Activated naive CD4-positive, alpha-beta T cell treated with anti-CD3 and anti-CD28 coated beads, Interleukin-2, amount 50 U/mL, for 72 hours (primary cell): ENCODE measurements around the gene COPS4. TPM values are rescaled to one million over a fixed set of nuclear protein-coding genes. Genes with fewer than 3 reads are reported as not detected.
"Not testable (repeated sequence)": the region's sequence is repeated elsewhere in the genome, so short reads cannot be mapped to it uniquely, and the experiment has no call there.

ENCODE experiments used
- ATAC-seq, 2 donors: fragments of 150-1000 bp; cut with Tn5 transposase; 2 replicates each; pipeline ENCODE4 v1.10.0; 2021; ENCODE audit warnings: mild to moderate bottlenecking in 2 of 2, moderate library complexity in 2 of 2
- DNase-seq, 2 donors: peaks; one replicate each; pipeline ENCODE4 v3.0.0; 2021 to 2022; ENCODE audit warnings: low spot score in 2 of 2
- H3K27ac Mint-ChIP-seq, 2 donors: one replicate each; pipeline ENCODE4 v1.8.0; 2022; ENCODE audit warnings: mild to moderate bottlenecking in 2 of 2, mixed read lengths in 2 of 2
- H3K36me3 Mint-ChIP-seq, 2 donors: one replicate each; pipeline ENCODE4 v1.8.0; 2022; ENCODE audit warnings: mixed read lengths in 2 of 2
- H3K9me3 Mint-ChIP-seq, 2 donors: one replicate each; pipeline ENCODE4 v1.8.0; 2022; ENCODE audit warnings: mixed read lengths in 2 of 2
- total RNA-seq, 2 donors: library from RNA; stranded (reverse); gene quantifications; one replicate each; pipeline ENCODE4 v1.2.3, GENCODE V29; 2022

The COPS4 gene
- total RNA-seq, 2 donors from 2014 or later = 30.9 to 32.4 TPM

DNA sequence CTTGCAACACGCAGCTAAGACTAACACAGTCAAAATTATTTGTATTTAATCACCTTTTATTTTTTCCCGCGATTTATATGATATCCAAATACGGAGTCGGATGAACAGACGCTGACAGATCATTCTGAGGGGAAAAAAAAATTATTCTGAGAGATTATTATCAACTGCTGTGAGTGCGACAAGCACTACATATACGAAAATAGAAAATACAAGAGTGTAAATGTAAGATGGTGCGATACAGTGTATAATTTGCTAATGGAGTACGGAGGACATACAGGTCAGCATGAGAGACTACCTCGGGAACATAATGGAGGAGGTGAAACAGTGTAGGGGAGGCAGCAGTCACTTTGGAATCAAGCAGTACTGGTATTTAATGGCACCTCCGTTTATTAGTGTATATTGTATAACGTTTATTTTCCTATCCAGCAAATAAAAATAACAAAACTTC, 21.5 kb upstream of the COPS4 start:
- Mint-ChIP-seq H3K27ac (peak overlapping the region in 1 of 2 donors; percentile 94), H3K9me3 (no peaks in the 10 kb centered on the region), H3K36me3 (peaks cover 20 to 24% of the 10 kb centered on the region in 2 donors)
- no peak for DNase-seq
- ATAC-seq = no peak

DNA sequence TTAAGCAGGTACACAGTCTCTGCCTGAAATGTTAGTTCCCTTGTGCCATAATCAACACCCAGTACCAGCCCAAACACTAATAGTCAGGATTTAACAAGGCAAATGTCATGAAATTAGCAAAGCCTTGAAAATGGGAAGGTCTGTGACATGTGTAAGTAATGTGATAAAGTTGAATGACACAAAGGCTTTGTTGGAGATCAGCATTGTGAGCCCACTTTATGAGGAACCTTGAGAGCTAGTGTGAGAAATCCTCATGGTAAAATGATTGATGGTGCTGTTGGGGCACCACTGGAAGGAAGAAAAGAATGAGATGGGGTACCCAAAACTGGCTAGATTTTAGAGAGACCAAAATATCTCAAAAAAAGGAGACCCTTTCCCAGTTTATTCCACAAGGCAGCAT, 21.1 kb upstream of the COPS4 start:
- DNase-seq = no peak
- Mint-ChIP-seq H3K27ac (peak overlapping the region in 1 of 2 donors; percentile 94), H3K9me3 (no peaks in the 10 kb centered on the region), H3K36me3 (peaks cover 20 to 24% of the 10 kb centered on the region in 2 donors)
- ATAC-seq = no peak

DNA sequence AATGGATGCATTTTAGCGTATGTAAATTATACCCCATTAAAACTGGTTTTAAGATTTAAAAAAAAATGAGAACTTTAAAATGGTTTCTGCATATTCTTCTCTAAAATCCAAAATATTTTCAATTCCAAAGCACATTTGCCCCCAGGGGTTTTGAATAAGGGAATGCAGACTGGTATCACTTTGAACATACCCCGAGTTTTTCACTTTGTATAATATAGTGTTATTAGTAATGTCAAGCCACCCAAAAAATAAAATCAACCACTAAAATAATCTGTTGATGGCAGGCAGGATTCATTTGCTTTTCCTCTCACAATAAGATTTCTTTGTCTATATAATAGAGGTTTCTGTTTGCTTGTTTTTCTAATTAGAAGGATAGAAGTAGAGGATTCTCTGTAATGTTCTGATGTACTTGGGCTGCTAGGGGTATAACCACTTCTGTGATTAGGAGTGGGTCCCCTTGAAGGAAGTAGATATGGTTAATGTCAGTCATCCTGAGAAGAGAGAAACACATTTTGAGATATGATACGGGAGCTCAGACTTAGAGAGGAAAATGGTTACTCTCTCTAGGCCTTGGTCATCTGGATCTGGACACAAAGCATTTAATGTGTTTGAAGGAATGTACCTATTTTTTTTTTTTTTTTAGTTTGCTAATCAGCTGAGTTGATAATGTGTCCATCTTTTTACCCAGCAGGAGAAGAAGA, 15.0 kb upstream of the COPS4 start:
- Mint-ChIP-seq H3K9me3 (peaks cover 0 to 2% of the 10 kb centered on the region in 2 donors), H3K27ac (no peak overlapping the region), H3K36me3 (peaks cover 0 to 2% of the 10 kb centered on the region in 2 donors)
- peak; percentile 73 to 96 for ATAC-seq
- no peak for DNase-seq

DNA sequence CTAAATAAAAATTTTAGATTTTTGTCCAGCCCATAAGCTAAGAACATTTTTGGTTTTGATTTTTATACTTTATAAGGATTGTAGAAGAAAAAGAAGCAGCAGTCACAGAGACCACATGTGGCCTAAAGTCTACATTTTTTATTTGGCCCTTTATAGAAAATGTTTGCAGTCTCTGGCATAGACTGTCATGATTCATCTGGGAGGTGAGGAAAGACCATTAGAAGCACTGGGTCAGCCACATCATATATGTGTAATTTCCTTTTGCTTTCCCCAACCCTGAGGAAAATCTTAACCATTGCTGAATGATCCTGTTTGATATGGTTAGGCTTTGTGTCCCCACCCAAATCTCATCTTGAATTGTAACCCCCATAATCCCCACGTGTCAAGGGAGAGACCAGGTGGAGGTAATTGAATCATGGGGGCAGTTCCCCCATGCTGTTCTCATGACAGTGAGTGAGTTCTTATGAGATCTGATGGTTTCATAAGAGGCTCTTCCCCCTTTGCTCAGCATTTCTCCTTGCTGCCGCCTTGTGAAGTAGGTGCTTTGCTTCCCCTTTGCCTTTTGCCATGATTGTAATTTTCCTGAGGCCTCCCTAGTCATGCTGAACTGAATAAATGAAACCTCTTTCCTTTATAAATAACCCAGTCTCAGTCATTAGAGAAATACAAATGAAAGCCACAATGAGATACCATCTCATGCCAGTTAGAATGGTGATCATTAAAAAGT, 12.1 kb upstream of the COPS4 start:
- DNase-seq (no peak), ATAC-seq (peak in 1 of 2 donors; percentile 86)
- Mint-ChIP-seq H3K9me3 (peaks cover 0 to 11% of the 10 kb centered on the region in 2 donors), H3K36me3 (peaks cover 0 to 9% of the 10 kb centered on the region in 2 donors), H3K27ac (no peak overlapping the region)

DNA sequence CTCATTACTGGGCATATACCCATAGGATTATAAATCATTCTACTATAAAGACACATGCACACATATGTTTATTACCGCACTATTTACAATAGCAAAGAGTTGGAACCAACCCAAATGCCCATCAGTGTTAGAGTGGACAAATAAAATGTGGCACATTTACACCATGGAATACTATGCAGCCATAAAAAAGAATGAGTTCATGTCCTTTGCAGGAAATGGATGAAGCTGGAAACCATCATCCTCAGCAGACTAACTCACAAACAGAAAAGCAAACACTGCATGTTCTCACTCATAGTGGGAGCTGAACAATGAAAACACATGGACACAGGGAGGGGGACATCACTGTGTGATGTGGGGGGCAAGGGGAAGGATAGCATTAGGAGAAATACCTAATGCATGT, 11.4 kb upstream of the COPS4 start:
- H3K9me3 Mint-ChIP-seq = peaks cover 0 to 11% of the 10 kb centered on the region in 2 donors
- not testable (repeated sequence) for ATAC-seq, H3K27ac Mint-ChIP-seq, DNase-seq, H3K36me3 Mint-ChIP-seq

DNA sequence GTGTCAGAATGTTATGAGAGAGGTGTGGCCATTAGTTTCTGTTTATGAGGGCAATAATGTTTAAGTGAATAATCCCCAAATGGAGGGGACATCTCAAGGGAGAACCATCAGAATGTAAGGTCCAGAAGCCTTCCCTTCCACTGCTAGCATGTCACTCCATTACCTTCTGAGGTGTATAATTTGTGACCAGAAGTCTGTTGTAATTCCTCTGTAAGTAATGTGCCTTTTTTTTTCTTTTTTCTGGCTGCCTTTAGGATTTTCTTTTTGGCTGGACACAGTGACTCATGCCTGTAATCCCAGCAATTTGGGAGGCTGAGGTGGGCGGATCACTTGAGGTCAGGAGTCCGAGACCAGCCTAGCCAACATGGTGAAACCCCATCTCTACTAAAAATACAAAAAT, 10.8 kb upstream of the COPS4 start:
- ATAC-seq (no peak), DNase-seq (no peak)
- Mint-ChIP-seq H3K9me3 (peaks cover 0 to 11% of the 10 kb centered on the region in 2 donors), H3K36me3 (peaks cover 0 to 9% of the 10 kb centered on the region in 2 donors), H3K27ac (no peak overlapping the region)

DNA sequence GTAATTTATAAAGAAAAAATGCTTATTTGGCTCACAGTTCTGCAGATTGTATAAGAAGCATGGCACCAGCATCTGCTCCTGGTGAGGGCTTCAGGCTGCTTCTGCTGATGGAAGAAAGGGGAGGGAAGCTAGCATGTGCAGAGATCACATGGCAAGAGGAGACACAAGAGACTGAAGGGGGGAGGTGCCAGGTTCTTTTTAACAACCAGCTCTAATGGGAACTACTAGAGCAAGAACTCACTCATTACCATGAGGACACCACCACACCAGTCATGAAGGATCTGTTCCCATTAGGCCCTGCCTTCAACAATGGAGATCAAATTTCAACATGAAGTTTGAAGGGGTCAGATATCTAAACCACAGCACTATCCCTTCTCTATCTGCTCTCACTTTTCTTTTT, 9.4 kb upstream of the COPS4 start:
- no peak for DNase-seq
- ATAC-seq = no peak
- Mint-ChIP-seq H3K9me3 (peaks cover 0 to 11% of the 10 kb centered on the region in 2 donors), H3K36me3 (peaks cover 0 to 9% of the 10 kb centered on the region in 2 donors), H3K27ac (no peak overlapping the region)

DNA sequence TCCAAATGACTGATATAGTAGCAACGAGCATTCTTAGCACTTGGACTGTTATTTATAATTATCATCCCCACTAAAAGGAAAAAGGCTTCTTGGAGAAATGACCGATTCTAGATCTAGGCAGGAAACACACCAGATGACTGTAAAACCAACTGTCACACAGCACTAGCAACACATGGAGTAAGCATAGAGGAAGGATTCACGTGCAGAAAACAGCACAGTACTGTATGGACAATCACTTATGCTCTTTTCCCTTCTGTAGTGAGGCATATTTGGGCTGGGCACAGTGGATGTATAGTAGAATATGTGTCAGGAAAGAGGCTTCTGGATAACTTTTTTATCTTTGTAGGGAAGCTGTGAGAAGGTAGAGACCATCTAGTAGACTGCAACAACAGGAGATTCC, 6.0 kb upstream of the COPS4 start:
- Mint-ChIP-seq H3K9me3 (peaks cover 0 to 11% of the 10 kb centered on the region in 2 donors), H3K27ac (no peak overlapping the region), H3K36me3 (peaks cover 0 to 9% of the 10 kb centered on the region in 2 donors)
- no peak for ATAC-seq
- no peak for DNase-seq

DNA sequence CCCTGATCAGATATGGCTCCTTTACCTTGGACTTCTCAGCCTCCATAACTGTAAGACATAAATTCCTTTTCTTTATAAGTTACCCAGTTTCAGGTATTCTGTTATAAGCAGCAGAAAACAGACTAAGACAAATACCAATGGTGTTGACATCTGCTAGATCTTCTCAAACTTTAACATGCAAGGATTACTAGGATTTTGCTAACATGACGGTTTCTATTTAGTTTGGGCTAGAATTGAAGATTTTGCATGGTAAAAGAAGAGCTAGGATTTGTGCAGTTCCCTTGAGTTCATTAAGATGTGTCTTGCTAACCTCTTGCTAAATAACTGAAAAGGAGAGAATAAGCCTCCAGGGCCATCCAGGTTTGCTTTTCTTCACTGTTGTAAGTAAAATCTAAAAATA, 5.3 kb upstream of the COPS4 start:
- H3K36me3 Mint-ChIP-seq = peaks cover 0 to 9% of the 10 kb centered on the region in 2 donors
- peaks cover 0 to 11% of the 10 kb centered on the region in 2 donors for H3K9me3 Mint-ChIP-seq
- no peak for DNase-seq
- H3K27ac Mint-ChIP-seq = no peak overlapping the region
- no peak for ATAC-seq

DNA sequence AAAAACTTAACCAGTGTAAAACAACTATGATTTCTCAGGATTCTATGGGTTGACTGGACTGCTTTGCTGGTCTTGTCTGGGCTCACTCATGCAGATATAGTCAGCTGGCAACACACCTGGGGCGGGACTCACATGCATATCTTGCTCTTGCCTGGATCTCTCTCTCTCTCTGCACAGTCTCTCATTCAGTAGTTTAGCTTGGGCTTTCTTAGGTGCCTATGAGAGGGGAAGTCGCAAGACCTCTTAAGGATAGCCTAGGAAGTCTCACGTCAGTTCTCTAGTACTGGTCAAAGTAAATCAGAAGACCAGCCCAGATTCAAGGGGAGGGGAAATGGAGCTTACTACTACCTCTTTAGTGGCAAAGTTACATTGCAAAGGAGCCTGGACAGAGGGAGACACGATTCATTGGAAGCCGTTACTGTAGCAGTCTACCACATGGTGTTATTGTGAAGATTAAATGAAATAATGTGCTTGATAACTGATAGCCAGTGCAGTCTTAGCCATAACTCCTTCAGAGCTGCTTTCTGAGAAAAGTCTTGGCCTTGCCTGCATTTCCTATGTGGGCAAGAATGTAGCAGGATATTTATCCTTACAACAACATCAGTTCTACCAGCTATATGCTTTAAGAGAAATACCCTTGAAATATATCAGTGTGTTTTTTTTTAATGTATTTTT, 2.1 kb downstream of the COPS4 start:
- DNase-seq (no peak), ATAC-seq (no peak)
- peaks cover 6 to 11% of the 10 kb centered on the region in 2 donors for H3K36me3 Mint-ChIP-seq
- H3K27ac Mint-ChIP-seq = no peak overlapping the region
- no peaks in the 10 kb centered on the region for H3K9me3 Mint-ChIP-seq

DNA sequence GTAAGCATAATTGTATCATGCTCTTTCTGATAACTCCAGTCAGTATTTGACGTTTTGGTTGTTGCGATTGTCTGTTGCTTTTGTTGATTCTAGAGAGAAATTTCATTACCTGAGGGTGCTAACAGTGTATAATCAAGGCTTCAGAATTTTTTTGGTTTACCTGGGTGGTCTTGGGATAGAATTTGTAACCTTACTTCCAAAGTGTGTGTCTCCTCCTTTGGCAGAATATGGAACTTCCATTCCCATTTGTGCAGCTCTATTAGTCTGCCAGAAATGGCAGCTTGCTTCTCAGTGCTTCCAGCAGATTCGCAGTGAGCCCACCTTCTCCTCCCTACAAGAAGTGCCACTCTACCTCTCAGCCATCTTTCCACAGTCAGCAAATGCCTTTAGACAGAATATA, 5.3 kb downstream of the COPS4 start:
- Mint-ChIP-seq H3K36me3 (peaks cover 1 to 6% of the 10 kb centered on the region in 2 donors), H3K9me3 (no peaks in the 10 kb centered on the region), H3K27ac (no peak overlapping the region)
- DNase-seq (no peak), ATAC-seq (no peak)

DNA sequence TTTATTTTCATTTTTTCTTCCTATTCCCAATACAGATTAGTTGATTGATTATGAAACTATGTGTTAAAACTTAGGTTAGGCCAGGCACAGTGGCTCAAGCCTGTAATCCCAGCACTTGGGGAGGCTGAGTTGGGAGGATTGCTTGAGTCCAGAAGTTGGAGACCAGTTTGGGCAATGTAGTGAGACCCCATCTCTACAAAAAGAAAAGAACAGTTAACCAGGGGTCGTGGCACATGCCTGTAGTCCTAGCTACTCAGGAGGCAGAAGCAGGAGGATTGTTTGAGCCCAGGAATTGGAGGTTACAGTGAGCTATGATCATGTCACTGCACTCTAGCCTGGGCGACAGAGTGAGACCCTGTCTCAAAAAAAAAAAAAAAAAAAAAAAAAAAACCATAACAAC, 8.2 kb downstream of the COPS4 start:
- not testable (repeated sequence) for H3K9me3 Mint-ChIP-seq, DNase-seq, H3K36me3 Mint-ChIP-seq, ATAC-seq, H3K27ac Mint-ChIP-seq

DNA sequence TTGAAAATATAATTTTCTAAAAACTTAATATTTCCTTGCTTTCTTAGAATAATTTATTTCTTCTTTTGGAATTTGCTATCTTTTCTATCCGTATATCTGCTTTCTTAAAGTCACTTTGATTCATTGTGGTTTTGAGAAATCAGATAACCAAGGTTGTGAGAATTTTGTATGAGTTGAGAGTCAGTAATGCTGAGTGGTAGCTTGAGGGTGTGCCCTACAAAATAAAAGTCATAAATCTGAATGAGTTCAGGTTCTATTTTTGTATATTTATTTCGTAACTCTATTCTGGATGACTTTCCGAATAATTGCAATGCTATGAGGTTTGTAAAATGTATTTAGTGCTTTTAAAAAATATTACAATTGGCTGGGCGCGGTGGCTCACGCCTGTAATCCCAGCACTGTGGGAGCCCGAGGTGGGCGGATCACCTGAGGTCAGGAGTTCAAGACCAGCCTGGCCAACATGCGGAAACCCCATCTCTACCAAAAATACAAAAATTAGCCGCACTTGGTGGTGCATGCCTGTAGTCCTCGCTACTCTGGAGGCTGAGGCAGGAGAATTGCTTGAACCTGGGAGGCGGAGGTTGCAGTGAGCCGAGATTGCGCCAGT, 8.9 kb downstream of the COPS4 start:
- no peak overlapping the region for H3K27ac Mint-ChIP-seq
- ATAC-seq (peak in 1 of 2 donors; percentile 29), DNase-seq (no peak)
- H3K9me3 Mint-ChIP-seq = no peaks in the 10 kb centered on the region
- no peaks in the 10 kb centered on the region for H3K36me3 Mint-ChIP-seq

DNA sequence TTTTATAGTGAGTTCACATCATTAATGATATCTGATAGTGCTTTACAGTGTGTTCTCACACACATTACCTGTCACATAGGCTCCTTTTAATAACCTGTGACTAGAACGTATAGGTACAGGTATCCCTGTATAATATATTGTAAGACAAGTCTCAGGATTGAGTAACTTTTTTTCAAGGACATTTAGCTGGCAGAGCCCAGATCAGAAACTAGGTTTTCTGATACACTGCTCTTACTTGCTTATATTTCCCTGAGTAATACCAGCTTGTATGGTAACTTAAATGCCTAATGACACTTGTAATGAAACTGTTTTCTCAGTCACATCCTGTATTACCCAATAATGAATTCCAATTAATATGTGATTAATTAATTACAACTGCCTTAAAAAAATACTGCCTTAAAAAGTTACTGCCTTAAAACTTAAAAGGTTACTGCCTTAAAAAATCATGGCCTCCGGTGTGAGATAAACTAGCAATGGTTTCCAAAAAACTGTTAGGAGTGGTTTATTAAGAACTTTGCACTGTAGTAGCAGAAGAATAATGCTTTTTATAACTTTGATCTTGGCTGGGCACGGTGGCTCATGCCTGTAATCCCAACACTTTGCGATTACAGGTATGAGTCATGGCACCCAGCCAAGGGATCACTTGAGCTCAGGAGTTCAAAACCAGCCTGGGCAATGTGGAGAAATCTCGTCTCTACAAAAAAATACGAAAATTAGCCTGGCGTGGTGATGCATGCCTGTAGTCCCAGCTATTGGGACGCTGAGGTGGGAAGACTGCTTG, 11.9 kb downstream of the COPS4 start:
- H3K27ac Mint-ChIP-seq = no peak overlapping the region
- ATAC-seq (no peak), DNase-seq (no peak)
- H3K36me3 Mint-ChIP-seq = no peaks in the 10 kb centered on the region
- H3K9me3 Mint-ChIP-seq = no peaks in the 10 kb centered on the region

DNA sequence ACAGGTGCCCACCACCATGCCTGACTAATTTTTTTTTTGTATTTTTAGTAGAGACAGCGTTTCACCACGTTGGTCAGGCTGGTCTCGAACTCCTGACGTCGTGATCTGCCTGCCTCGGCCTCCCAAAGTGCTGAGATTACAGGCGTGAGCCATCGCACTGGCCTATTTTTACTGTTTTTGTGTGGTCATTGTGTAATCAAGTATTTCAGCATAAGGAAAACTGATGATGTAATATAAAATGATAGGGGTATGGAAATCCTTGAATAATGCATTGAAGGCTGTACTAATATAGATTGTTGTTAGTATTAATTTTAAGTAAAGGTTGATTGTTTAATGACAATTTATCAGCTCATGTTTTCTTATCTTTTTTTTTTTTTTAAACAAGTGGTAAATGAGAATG, 13.8 kb downstream of the COPS4 start:
- DNase-seq, ATAC-seq, H3K9me3 Mint-ChIP-seq, H3K27ac Mint-ChIP-seq, H3K36me3 Mint-ChIP-seq: not testable (repeated sequence)

DNA sequence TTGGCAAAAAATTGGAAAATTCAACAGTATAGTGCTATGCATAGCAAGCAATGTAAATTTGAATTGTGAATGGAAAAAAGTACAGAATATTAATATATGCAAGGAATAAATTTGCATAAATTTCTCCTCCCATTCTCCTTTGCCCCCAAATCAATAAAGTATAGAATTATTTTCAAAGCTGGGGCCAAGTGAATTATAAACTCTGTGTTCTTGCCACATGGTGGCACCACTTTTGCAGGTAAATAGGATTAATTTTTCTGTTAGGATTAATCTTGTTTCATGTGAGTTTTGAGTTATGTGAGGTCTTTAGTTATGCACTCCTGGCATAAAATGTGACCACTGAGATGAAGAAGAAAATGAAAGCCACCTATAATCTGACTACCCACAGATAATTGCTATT, 19.9 kb downstream of the COPS4 start:
- peaks cover 0 to 2% of the 10 kb centered on the region in 2 donors for H3K36me3 Mint-ChIP-seq
- DNase-seq = no peak
- H3K9me3 Mint-ChIP-seq = no peaks in the 10 kb centered on the region
- H3K27ac Mint-ChIP-seq = no peak overlapping the region
- ATAC-seq = no peak
